Measurements from ENCODE around the gene TTLL5.
"Not testable (repeated sequence)": the region's sequence is repeated elsewhere in the genome, so short reads cannot be mapped to it uniquely, and the experiment has no call there.

TTLL5 gene

GRCh38 chr14:75835156-75835725 is 174.2 kb downstream of the TTLL5 start:
- DNase-seq (ENCODE audit: low read depth) = no peak

DNA sequence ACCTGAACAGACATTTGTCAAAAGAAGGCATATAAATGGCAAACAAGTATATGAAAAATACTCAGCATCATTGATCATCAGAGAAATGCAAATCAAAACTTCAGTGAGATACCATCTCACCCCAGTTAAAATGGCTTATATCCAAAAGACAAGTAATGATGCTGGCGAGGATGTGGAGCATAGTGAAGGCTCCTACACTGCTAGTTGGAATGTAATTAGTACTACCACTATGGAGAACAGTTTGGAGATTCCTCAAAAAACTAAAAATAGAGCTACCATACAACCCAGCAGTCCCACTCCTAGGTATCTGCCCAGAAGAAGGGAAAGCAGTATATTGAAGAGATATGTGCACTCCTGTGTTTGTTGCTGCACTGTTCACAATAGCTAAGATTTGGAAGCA is 174.7 kb downstream of the TTLL5 start:
- no peak for DNase-seq (ENCODE audit: low read depth)

DNA sequence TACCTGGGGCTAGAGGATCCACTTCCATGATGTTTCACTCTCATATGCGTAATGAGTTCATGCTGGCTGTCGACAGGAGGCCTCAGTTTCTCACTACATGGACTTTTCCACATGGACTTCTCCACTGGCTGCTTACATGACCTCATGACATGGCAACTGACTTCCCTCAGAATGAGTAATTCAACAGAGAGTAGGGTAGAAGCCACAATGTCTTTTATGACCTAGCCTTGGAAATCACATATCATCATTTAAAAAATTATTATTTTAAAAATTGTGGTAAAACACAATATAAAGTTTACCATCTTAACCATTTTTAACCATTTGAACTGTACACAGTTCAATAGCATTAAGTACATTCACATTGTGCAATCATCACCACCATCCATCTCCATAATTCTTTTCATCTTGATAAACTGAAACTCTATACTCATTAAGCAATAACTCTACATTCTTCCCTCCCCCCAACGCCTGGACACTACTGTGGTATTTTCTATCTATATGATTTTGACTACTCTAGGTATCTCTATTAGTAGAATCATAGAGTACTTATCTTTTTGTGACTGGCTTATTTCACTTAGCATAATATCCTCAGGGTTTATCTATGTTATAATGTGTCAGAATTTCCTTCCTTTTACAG is 176.2 kb downstream of the TTLL5 start:
- no peak for DNase-seq (ENCODE audit: low read depth)

DNA sequence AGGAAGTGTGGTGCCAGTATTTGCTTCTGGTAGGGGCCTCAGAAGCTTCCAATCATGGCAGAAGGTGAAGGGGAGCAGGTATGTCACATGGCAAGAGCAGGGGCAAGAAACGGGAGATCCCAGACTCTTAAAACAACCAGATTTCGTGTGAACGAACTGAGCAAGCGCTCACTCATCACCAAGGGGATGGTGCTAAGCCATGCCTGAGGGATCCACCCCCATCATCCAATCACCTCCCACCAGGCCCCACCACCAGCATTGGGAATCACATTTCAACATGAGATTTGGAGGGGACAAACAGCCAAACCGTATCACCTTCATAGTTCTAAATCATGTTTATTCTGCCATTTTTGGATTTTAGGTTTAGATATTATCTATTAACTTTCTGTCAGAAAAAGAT is 179.9 kb downstream of the TTLL5 start:
- DNase-seq (ENCODE audit: low read depth) = no peak

DNA sequence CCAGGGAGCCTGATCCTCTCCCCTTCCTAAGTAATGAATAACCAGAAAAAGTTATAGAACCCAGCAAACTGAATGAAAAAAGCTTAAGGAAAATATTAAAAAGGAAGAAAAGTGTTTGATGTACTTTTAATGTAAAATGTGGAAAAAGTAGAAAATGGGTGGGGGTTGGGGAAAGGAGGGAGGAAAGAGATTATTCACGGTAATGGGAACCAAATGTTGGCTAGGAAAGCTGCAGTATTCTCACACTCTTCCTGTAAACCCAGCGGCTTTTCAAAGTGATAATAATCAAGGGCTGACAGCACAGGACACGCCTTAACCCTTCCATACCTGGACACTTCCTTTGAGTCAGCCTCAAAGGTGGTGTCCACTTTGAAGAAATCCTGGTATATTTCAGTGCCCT is 181.5 kb downstream of the TTLL5 start:
- DNase-seq (ENCODE audit: low read depth) = no peak

DNA sequence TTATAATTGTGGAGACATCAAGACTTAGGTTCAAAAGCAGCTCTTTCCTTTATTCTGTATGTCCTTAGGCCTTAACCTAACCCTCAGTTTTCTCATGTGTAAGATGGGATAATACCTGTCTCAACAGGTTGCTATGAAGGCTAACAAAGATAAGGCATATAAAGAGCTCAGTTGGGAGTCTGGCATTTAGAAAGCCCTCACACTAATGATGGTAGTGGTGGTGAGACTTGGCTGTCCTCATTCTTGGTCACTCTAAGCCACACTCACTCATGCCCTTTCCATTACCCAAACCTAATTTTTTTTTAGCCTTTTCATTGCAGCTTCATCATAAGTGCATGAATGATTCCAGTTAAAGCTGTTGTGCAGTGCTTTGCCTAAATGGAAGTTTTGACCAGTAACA is 183.4 kb downstream of the TTLL5 start:
- no peak for DNase-seq (ENCODE audit: low read depth)

GRCh38 chr14:75845136-75845804 is 184.2 kb downstream of the TTLL5 start:
- no peak for DNase-seq (ENCODE audit: low read depth)

DNA sequence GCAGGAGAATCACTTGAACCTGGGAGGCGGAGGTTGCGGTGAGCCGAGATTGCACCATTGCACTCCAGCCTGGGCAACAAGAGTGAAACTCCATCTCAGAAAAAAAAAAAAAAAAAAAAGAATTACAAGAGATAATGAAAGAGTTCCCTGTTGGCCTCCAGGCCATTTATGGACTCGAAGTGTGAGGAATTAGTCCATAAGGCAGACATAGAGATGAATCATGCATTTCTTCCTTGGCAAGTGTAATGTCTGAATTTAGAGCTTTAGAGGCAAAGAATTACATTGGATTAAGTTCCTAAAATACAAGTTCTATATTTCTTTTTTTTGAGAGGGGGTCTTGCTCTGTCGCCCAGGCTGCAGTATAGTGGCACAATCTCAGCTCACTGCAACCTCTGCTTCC is 185.6 kb downstream of the TTLL5 start:
- DNase-seq (ENCODE audit: low read depth) = not testable (repeated sequence)

- no peak for DNase-seq (ENCODE audit: low read depth)
These were observed 186.5 kb downstream of the TTLL5 start for GRCh38 chr14:75847584-75847983.

GRCh38 chr14:75848167-75848913 is 187.3 kb downstream of the TTLL5 start:
- no peak for DNase-seq (ENCODE audit: low read depth)

- no peak for DNase-seq (ENCODE audit: low read depth)
These were observed 188.4 kb downstream of the TTLL5 start for GRCh38 chr14:75849300-75849895.

DNA sequence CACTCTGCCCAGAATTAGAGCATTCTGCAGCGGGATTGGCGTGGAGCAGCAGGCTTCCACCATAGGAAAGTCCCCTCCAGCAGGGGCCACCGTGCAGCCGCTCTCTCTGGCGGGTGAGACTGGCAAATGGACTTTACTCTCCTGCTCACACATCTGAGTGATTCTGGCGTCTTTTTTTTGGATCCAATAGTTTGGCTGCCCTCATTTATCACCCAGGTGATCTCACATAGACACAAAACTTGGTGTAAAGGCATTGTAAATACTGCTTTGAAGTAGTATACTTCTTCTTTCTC is 190.5 kb downstream of the TTLL5 start:
- no peak for DNase-seq (ENCODE audit: low read depth)

DNA sequence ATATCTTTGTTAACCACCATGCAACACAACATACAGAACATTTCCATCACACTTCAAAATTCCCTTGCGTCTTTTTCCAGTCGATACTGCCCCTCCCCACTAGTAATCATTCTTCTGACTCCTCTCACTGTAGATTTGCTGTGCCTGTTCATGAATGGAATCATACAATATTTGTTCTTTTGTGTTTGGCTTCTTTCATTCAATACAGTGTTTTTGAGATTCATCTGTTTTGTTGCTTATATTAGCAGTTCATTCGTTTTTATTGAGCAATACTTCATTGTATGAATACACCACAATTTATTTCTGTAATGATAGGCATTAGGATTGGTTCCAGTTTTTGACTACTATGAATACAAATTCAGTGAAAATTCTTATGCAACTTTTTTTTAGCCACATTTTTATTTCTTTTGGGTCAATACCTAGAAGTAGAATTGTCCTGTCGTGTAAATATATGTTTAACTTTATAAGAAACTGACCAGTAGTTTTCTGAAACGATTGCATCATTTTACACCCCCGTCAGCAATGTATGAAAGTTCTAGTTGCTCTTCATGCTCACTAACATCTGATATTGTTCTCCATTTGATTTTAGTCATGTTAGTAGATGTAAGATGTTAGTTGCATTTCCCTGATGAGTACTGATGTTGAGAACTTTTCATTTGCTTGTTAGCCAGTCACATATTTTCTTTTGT is 193.2 kb downstream of the TTLL5 start:
- no peak for DNase-seq (ENCODE audit: low read depth)

DNA sequence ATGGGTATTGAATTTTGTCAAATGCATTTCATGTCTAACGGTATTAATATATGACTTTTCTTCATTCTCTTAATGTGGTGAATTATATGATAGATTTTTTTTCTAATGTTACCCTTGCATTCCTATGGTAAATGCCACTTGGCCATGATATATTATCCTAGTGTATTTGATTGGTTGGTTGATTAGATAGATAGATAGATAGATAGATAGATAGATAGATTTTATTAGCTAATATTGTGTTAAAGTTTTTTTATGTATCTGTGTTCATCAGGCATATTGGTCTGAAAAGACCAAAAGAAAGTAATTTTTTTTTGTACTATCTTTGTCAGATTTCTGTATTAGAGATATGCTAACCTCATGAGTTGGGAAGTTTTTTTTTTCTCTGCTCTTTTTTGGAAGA is 196.2 kb downstream of the TTLL5 start:
- DNase-seq (ENCODE audit: low read depth) = no peak

- DNase-seq (ENCODE audit: low read depth) = no peak
These were observed 197.3 kb downstream of the TTLL5 start for GRCh38 chr14:75858362-75858761.

DNA sequence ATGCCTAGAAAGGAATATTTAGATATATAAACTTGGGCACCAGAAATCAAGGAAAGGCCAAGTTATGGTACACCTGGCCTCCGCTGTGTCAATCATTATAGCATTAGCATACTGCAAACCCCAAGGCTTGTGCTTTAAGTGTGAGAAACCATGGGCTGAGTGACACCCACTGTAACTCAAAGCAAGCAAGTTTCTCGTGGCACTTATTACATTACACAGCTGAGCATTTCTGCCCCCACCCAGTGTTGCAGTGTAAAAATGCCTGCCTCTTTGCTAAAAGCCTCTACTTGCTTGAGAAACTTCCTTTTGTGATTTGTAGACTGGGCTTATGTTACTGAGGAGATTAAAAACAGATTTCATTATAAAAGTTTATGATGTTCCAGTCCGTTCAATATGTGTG is 198.7 kb downstream of the TTLL5 start:
- DNase-seq (ENCODE audit: low read depth) = no peak

DNA sequence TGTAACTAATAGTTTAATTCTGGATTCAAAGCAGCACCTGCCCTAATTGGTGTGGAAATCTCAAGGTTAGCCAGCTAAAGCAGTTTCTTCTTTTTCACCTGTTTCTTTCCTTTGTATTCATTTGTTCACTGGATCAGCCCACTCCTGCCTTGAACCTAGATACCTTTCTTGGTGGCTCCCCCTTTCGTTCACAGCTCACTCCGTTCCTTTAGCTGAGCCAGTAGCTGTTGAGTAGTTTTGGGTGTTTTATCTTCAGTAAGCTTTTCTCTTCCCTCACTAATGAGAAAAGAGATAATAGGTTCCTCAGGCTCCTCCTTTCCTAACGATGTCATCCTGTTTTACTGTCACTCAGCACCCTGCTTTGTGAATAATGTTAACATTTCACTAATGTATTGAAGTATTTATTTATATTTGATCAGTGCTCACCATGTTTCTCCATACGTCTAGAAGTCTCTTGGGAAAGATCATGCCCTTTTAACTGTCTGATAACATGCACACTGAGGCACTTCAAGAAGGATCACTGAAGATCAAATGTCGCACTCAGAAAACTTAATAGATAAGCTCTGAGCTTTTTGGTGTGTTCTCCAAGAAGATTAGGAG is 199.6 kb downstream of the TTLL5 start:
- no peak for DNase-seq (ENCODE audit: low read depth)

DNA sequence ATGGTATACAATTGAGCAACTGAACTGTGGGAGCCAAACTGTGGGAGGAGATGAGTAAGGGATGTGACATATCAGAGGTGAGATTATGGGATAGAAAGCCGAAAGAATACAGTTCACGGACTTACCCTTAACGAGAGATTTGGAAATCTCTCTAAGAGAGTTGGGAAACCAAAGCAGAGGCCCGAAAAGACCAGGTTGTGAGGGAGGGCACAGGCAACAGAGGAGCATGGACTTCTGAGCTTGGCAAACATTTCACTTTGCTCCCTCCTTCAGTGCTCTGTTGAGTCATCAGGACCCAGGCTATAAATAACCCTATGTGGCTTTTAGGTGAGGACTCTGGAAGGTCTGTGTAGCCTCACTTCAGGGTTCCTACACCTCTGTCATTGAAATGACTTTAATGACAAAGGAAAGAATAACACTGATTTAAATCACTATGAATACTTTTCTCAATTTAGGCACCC is 200.1 kb downstream of the TTLL5 start:
- DNase-seq (ENCODE audit: low read depth) = no peak

GRCh38 chr14:75863221-75863620 is 202.2 kb downstream of the TTLL5 start:
- no peak for DNase-seq (ENCODE audit: low read depth)

GRCh38 chr14:75864352-75864751 is 203.3 kb downstream of the TTLL5 start:
- DNase-seq (ENCODE audit: low read depth) = no peak

GRCh38 chr14:75865531-75865930 is 204.5 kb downstream of the TTLL5 start:
- no peak for DNase-seq (ENCODE audit: low read depth)

- DNase-seq (ENCODE audit: low read depth) = no peak
These were observed 205.9 kb downstream of the TTLL5 start for GRCh38 chr14:75866970-75867369.

Data from stimulated activated CD8-positive, alpha-beta memory T cell treated with anti-CD3 and anti-CD28 coated beads, Interleukin-12 subunit alpha, Interleukin-12 subunit beta, amount 100 ng/mL, for 1 hour (primary cell).